Peyer's patch (tissue), 4 donors: Measurements from ENCODE around the gene RPL15. TPM values are rescaled to one million over a fixed set of nuclear protein-coding genes. Genes with fewer than 3 reads are reported as not detected.

ENCODE experiments used
- DNase-seq, 3 donors: peaks; one replicate each; pipeline ENCODE4 v3.0.0-alpha.2; 2017 to 2019
- H3K27ac ChIP-seq, 4 donors: fragments of 200-600 bp; sonication (generic); one replicate each; pipeline ENCODE4 v1.5.1; 2016 to 2019
- H3K27me3 ChIP-seq, 2 donors: fragments of 200-600 bp; sonication (generic); one replicate each; pipeline ENCODE4 v1.5.1; 2019
- H3K36me3 ChIP-seq, 3 donors: fragments of 200-600 bp; sonication (generic); one replicate each; pipeline ENCODE4 v1.5.1; 2016 to 2019
- H3K4me1 ChIP-seq, 4 donors: fragments of 200-600 bp; sonication (generic); one replicate each; pipeline ENCODE4 v1.5.1; 2016 to 2019
- H3K4me3 ChIP-seq, 4 donors: fragments of 200-600 bp; sonication (generic); 1 replicate in 3 of 4; 2 replicates in 1 of 4; pipeline ENCODE4 v1.5.1; 2016 to 2019; ENCODE audit warnings: mild to moderate bottlenecking in 1 of 4
- H3K9me3 ChIP-seq, 4 donors: fragments of 200-600 bp; sonication (generic); one replicate each; pipeline ENCODE4 v1.5.1; 2016 to 2019; ENCODE audit warnings: mild to moderate bottlenecking in 1 of 4
- CTCF ChIP-seq, 6 experiments: fragments of 450-650 bp in 4 of 6; fragments of 200-600 bp in 2 of 6; sonication (generic) in 1 of 6; IDR thresholded peaks; one replicate each; pipeline ENCODE4 v1.5.1; 2017 to 2019; ENCODE audit warnings: antibody characterized with exemption in 6 of 6, mild to moderate bottlenecking in 3 of 6, moderate library complexity in 1 of 6
- POLR2A ChIP-seq, 2 donors: fragments of 450-650 bp; IDR thresholded peaks; one replicate each; pipeline ENCODE4 v1.5.1; 2017; ENCODE audit warnings: antibody characterized with exemption in 2 of 2, mild to moderate bottlenecking in 2 of 2, moderate library complexity in 2 of 2
- total RNA-seq, 4 donors: library from RNA; depleted of rRNA; stranded (reverse); fragments of >200 nt; gene quantifications; one replicate each; pipeline ENCODE4 v1.1.0, GENCODE V29; 2016

The RPL15 gene
- total RNA-seq, 4 donors from 2014 or later = 409 to 1,183 (median 647) TPM

- Histone ChIP-seq H3K36me3 (no peaks in the 10 kb centered on the region), H3K9me3 (no peaks in the 10 kb centered on the region), H3K4me1 (peaks cover 0 to 47% (median 4%) of the 10 kb centered on the region in 4 donors), H3K27me3 (no peaks in the 10 kb centered on the region), H3K4me3 (peak overlapping the region; percentile 81 to 98 (median 91)), H3K27ac (peak overlapping the region; percentile 98 to 100 (median 100))
- TF ChIP-seq CTCF (IDR thresholded peaks at IDR 0.05) (no peak), POLR2A (IDR thresholded peaks at IDR 0.05) (no peak)
- DNase-seq = no peak
These were observed 28.7 kb downstream of the RPL15 start for GRCh38 chr3:23945663-23945912.

- H3K4me3 ChIP-seq = peak overlapping the region; percentile 81 to 98 (median 91)
- no peaks in the 10 kb centered on the region for H3K27me3 ChIP-seq
- H3K9me3 ChIP-seq = no peaks in the 10 kb centered on the region
- DNase-seq = peak; percentile 97 to 99 (median 99)
- H3K27ac ChIP-seq = peak overlapping the region; percentile 98 to 100 (median 100)
- no peaks in the 10 kb centered on the region for H3K36me3 ChIP-seq
- peaks cover 0 to 47% (median 5%) of the 10 kb centered on the region in 4 donors for H3K4me1 ChIP-seq
- TF ChIP-seq POLR2A (IDR thresholded peaks at IDR 0.05) (peak in 1 of 2 donors; percentile 48), CTCF (IDR thresholded peaks at IDR 0.05) (peak in 2 of 6 experiments; percentile 15 to 17)
These were observed 29.2 kb downstream of the RPL15 start for GRCh38 chr3:23945913-23946687.

- Histone ChIP-seq H3K27ac (no peak overlapping the region), H3K27me3 (no peaks in the 10 kb centered on the region), H3K9me3 (no peaks in the 10 kb centered on the region), H3K4me1 (peaks cover 0 to 47% (median 10%) of the 10 kb centered on the region in 4 donors), H3K36me3 (no peaks in the 10 kb centered on the region), H3K4me3 (no peak overlapping the region)
- no peak for TF ChIP-seq CTCF (IDR thresholded peaks at IDR 0.05)
- TF ChIP-seq POLR2A (IDR thresholded peaks at IDR 0.05) = no peak
- DNase-seq = no peak
These were observed 31.8 kb downstream of the RPL15 start for GRCh38 chr3:23948761-23949160.

GRCh38 chr3:23949784-23950183 lies 32.9 kb downstream of the RPL15 start:
- Histone ChIP-seq H3K4me1 (peaks cover 0 to 45% (median 10%) of the 10 kb centered on the region in 4 donors), H3K27me3 (no peaks in the 10 kb centered on the region), H3K36me3 (no peaks in the 10 kb centered on the region), H3K4me3 (no peak overlapping the region), H3K9me3 (no peaks in the 10 kb centered on the region), H3K27ac (peak overlapping the region in 2 of 4 donors; percentile 30 to 38)
- TF ChIP-seq POLR2A (IDR thresholded peaks at IDR 0.05) (no peak), CTCF (IDR thresholded peaks at IDR 0.05) (no peak)
- DNase-seq = no peak

GRCh38 chr3:23950293-23950692 lies 33.4 kb downstream of the RPL15 start:
- Histone ChIP-seq H3K4me1 (peaks cover 0 to 45% (median 10%) of the 10 kb centered on the region in 4 donors), H3K27ac (peak overlapping the region in 2 of 4 donors; percentile 30 to 38), H3K9me3 (no peaks in the 10 kb centered on the region), H3K4me3 (no peak overlapping the region), H3K27me3 (no peaks in the 10 kb centered on the region), H3K36me3 (peaks cover 0 to under 1% (median 0%) of the 10 kb centered on the region in 3 donors)
- no peak for DNase-seq
- TF ChIP-seq POLR2A (IDR thresholded peaks at IDR 0.05) (no peak), CTCF (IDR thresholded peaks at IDR 0.05) (no peak)
